ENCODE measurements around the gene SPRN.

Gene SPRN

DNA sequence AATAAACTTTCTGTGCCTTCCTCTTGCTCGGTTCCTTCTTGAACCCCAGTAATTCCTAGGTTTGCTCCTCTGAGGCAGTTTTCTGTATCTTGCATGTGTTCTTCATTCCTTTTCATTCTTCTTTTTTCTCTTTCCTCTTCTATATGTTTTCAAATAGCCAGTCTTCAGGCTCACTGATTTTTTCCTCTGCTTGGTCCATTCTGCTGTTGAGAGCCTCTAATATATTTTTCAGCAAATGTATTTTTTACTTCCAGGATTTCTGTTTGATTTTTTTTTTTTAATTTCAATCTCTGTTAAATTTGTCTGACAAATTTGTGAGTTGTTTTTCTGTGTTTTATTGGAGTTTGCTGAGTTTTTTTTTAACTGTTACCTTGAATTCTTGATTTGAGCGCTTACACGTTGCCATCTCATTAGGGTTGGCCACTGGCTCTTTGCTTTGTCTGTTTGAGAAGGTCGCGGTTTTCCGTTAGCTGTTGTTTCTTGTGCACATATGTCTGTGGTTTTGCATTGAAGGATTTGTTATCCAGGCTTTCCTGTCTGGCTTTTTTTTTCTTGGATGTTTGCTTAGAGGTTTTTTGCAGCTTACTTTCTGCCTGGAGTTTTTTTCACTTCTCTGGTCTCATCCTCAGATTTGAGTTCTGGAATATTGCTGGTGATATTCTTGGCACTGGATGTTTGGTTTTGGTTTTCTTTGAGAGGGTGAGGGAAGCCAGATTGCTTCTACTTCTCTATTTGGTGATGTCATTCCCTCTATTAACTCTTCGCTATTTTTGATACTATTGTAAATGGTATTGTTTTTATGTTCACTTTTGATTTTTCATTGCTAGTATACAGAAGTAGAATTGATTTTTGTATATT, 12.7 kb downstream of the SPRN start:
- no peak overlapping the region for H3K4me3 ChIP-seq (ENCODE audit: low read depth, low read length)

DNA sequence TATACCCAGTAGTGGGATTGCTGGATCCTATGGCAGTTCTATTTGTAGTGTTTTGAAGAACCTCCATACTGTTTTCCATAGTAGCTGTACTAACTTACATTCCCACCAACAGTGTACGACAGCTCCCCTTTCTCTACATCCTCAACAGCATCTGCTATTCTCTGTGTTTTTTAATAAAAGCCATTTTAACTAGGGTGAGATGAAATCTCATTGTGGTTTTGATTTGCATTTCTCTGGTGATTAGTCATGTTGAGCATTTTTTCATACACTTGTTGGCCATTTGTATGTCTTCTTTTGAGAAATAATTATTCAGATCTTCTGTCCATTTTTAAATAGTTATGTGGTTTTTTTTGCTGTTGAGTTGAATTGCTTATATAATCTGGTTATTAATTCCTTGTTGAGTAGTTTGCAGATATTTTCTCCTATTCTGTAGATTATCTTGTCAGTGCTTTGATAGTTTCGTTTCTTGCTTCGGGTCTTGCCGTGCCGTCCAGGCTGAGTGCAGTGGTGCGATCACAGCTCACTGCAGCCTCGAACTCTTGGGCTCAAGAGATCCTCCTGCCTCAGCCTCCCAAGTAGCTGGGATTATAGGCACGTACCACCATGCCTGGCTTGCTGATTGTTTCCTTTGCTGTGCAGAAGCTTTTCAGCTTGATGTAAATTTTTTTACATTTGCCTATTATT, 18.4 kb downstream of the SPRN start:
- Histone ChIP-seq H3K9ac (ENCODE audit: low read depth, low read length) (no peak overlapping the region), H3K36me3 (ENCODE audit: control insufficient read depth, insufficient read depth, low read length) (peaks cover 20% of the 10 kb centered on the region), H3K9me3 (ENCODE audit: control insufficient read depth, insufficient read depth, low read length) (no peaks in the 10 kb centered on the region), H3K4me3 (ENCODE audit: low read depth, low read length) (no peak overlapping the region), H3K27me3 (ENCODE audit: control insufficient read depth, insufficient read depth, low read length) (no peaks in the 10 kb centered on the region), H3K4me1 (ENCODE audit: control insufficient read depth, insufficient read depth, low read length) (no peaks in the 10 kb centered on the region)

More for the DNA sequence above, 12.7 kb downstream of the SPRN start:
- Histone ChIP-seq H3K9me3 (ENCODE audit: control insufficient read depth, insufficient read depth, low read length) (no peaks in the 10 kb centered on the region), H3K36me3 (ENCODE audit: control insufficient read depth, insufficient read depth, low read length) (no peaks in the 10 kb centered on the region), H3K27me3 (ENCODE audit: control insufficient read depth, insufficient read depth, low read length) (no peaks in the 10 kb centered on the region), H3K4me1 (ENCODE audit: control insufficient read depth, insufficient read depth, low read length) (no peaks in the 10 kb centered on the region), H3K9ac (ENCODE audit: low read depth, low read length) (no peak overlapping the region)

GRCh38 chr10:133405272-133405671, 19.2 kb downstream of the SPRN start:
- Histone ChIP-seq H3K27me3 (ENCODE audit: control insufficient read depth, insufficient read depth, low read length) (no peaks in the 10 kb centered on the region), H3K9me3 (ENCODE audit: control insufficient read depth, insufficient read depth, low read length) (no peaks in the 10 kb centered on the region), H3K4me1 (ENCODE audit: control insufficient read depth, insufficient read depth, low read length) (no peaks in the 10 kb centered on the region), H3K36me3 (ENCODE audit: control insufficient read depth, insufficient read depth, low read length) (peaks cover 20% of the 10 kb centered on the region), H3K4me3 (ENCODE audit: low read depth, low read length) (no peak overlapping the region), H3K9ac (ENCODE audit: low read depth, low read length) (no peak overlapping the region)

DNA sequence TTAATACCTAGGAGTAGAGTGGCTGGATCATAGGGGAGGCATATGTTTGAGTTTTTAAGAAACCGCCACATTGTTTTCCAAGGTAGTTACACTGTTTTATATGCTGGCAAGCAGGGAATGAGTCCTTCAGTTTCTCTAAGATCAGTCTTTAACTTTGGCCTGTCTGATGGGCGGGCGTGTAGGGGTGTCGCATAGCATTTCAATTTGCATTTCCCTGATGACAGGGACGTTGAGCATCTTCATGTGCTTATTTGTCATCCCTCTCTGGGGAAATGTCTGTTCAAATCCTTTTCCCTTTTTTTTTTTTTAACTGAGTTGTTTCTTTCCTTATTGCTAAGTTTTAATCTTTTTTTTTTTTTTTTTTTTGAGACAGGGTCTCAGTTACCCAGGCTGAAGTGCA, 20.6 kb downstream of the SPRN start:
- H3K9ac ChIP-seq (ENCODE audit: low read depth, low read length), result no peak overlapping the region
- no peaks in the 10 kb centered on the region for H3K4me1 ChIP-seq (ENCODE audit: control insufficient read depth, insufficient read depth, low read length)
- H3K9me3 ChIP-seq (ENCODE audit: control insufficient read depth, insufficient read depth, low read length), result no peaks in the 10 kb centered on the region
- H3K4me3 ChIP-seq (ENCODE audit: low read depth, low read length), result no peak overlapping the region
- H3K27me3 ChIP-seq (ENCODE audit: control insufficient read depth, insufficient read depth, low read length), result no peaks in the 10 kb centered on the region
- peaks cover 28% of the 10 kb centered on the region for H3K36me3 ChIP-seq (ENCODE audit: control insufficient read depth, insufficient read depth, low read length)

- Histone ChIP-seq H3K4me1 (ENCODE audit: control insufficient read depth, insufficient read depth, low read length) (no peaks in the 10 kb centered on the region), H3K36me3 (ENCODE audit: control insufficient read depth, insufficient read depth, low read length) (peaks cover 31% of the 10 kb centered on the region), H3K9ac (ENCODE audit: low read depth, low read length) (no peak overlapping the region), H3K4me3 (ENCODE audit: low read depth, low read length) (no peak overlapping the region), H3K9me3 (ENCODE audit: control insufficient read depth, insufficient read depth, low read length) (no peaks in the 10 kb centered on the region), H3K27me3 (ENCODE audit: control insufficient read depth, insufficient read depth, low read length) (no peaks in the 10 kb centered on the region)
Measured at GRCh38 chr10:133403359-133403758, 21.1 kb downstream of the SPRN start.

GRCh38 chr10:133401981-133402725, 22.3 kb downstream of the SPRN start:
- Histone ChIP-seq H3K4me1 (ENCODE audit: control insufficient read depth, insufficient read depth, low read length) (no peaks in the 10 kb centered on the region), H3K4me3 (ENCODE audit: low read depth, low read length) (no peak overlapping the region), H3K9me3 (ENCODE audit: control insufficient read depth, insufficient read depth, low read length) (no peaks in the 10 kb centered on the region), H3K27me3 (ENCODE audit: control insufficient read depth, insufficient read depth, low read length) (no peaks in the 10 kb centered on the region), H3K9ac (ENCODE audit: low read depth, low read length) (no peak overlapping the region), H3K36me3 (ENCODE audit: control insufficient read depth, insufficient read depth, low read length) (peaks cover 33% of the 10 kb centered on the region)

- Histone ChIP-seq H3K9me3 (ENCODE audit: control insufficient read depth, insufficient read depth, low read length) (no peaks in the 10 kb centered on the region), H3K36me3 (ENCODE audit: control insufficient read depth, insufficient read depth, low read length) (peaks cover 37% of the 10 kb centered on the region), H3K27me3 (ENCODE audit: control insufficient read depth, insufficient read depth, low read length) (no peaks in the 10 kb centered on the region), H3K9ac (ENCODE audit: low read depth, low read length) (no peak overlapping the region), H3K4me3 (ENCODE audit: low read depth, low read length) (no peak overlapping the region), H3K4me1 (ENCODE audit: control insufficient read depth, insufficient read depth, low read length) (no peaks in the 10 kb centered on the region)
Measured at GRCh38 chr10:133401500-133401899, 22.9 kb downstream of the SPRN start.

DNA sequence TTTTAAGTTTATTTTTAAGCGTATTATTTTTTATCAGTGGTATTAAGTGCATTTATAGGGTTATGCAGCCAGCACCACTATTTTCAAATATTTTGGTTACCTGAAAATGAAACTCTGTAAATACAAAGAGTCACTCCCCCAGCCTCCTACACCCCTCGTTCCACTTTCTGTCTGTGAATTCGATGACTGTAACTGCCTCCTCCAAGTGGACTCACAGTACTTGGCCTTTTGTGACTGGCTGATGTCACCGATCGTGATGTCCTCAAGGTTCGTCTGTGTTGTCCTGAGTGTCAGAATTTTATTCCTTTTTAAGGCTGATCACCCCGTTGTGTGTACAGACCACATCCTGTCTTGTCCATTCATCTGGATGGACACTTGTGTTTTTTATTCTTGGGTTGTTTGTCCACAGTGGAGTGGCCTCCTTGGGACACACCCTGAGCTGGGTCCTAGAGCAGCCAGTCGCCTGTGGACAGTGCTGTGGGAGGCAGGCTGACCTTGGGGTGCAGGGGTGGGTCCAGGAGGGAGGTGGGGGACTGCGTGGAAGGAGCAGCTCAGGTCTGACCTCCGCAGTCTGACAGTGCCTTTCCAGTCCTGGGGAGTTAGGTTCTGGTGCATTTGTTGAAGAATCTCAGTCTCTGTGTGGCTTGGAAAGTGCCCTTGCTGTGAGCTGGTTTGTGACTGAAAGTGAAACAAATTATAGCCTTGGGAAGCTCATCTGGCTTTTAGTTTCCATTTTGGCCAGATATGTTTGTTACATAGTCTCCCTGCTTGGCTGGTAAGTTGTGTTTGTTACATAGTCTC, 23.6 kb downstream of the SPRN start:
- Histone ChIP-seq H3K4me3 (ENCODE audit: low read depth, low read length) (no peak overlapping the region), H3K27me3 (ENCODE audit: control insufficient read depth, insufficient read depth, low read length) (no peaks in the 10 kb centered on the region), H3K36me3 (ENCODE audit: control insufficient read depth, insufficient read depth, low read length) (peaks cover 44% of the 10 kb centered on the region)

GRCh38 chr10:133399123-133399601, 25.3 kb downstream of the SPRN start:
- Histone ChIP-seq H3K27me3 (ENCODE audit: control insufficient read depth, insufficient read depth, low read length) (no peaks in the 10 kb centered on the region), H3K4me3 (ENCODE audit: low read depth, low read length) (no peak overlapping the region), H3K9ac (ENCODE audit: low read depth, low read length) (no peak overlapping the region), H3K4me1 (ENCODE audit: control insufficient read depth, insufficient read depth, low read length) (no peaks in the 10 kb centered on the region), H3K36me3 (ENCODE audit: control insufficient read depth, insufficient read depth, low read length) (peaks cover 46% of the 10 kb centered on the region), H3K9me3 (ENCODE audit: control insufficient read depth, insufficient read depth, low read length) (no peaks in the 10 kb centered on the region)

More for the DNA sequence above, 23.6 kb downstream of the SPRN start:
- Histone ChIP-seq H3K9me3 (ENCODE audit: control insufficient read depth, insufficient read depth, low read length) (no peaks in the 10 kb centered on the region), H3K4me1 (ENCODE audit: control insufficient read depth, insufficient read depth, low read length) (no peaks in the 10 kb centered on the region), H3K9ac (ENCODE audit: low read depth, low read length) (no peak overlapping the region)

- Histone ChIP-seq H3K9me3 (ENCODE audit: control insufficient read depth, insufficient read depth, low read length) (no peaks in the 10 kb centered on the region), H3K4me1 (ENCODE audit: control insufficient read depth, insufficient read depth, low read length) (no peaks in the 10 kb centered on the region), H3K27me3 (ENCODE audit: control insufficient read depth, insufficient read depth, low read length) (no peaks in the 10 kb centered on the region), H3K36me3 (ENCODE audit: control insufficient read depth, insufficient read depth, low read length) (peaks cover 41% of the 10 kb centered on the region), H3K9ac (ENCODE audit: low read depth, low read length) (no peak overlapping the region), H3K4me3 (ENCODE audit: low read depth, low read length) (no peak overlapping the region)
Measured at GRCh38 chr10:133397938-133398337, 26.5 kb downstream of the SPRN start.

DNA sequence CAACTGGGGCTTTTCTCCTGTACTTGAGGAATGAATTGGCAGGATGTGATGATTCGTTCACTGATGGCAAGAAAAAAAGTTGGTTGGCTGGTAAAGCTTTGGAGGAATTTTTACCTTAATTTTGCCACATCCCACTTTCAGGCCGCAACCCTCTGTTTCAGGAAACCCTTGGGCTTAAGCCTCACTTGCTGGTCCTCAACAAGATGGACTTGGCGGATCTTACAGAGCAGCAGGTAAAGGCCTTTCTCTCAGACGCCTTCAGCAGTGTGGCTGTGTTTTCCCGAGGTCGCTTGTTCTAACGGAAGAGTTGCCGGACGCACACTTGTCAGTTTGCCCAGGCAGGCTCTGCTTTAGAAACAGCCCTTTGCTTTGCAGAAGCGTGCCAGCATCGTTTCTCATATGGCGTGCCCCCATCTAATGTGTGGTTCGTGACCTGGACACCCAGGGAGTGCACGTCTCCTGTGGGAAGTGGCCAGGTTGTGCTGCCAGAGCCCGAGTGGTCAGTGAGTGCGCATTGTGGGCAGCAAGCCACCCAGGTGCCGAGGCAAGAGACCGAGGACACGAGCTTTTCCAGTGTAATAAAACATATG, 28.3 kb downstream of the SPRN start:
- Histone ChIP-seq H3K9me3 (ENCODE audit: control insufficient read depth, insufficient read depth, low read length) (no peaks in the 10 kb centered on the region), H3K27me3 (ENCODE audit: control insufficient read depth, insufficient read depth, low read length) (no peaks in the 10 kb centered on the region), H3K36me3 (ENCODE audit: control insufficient read depth, insufficient read depth, low read length) (peaks cover 26% of the 10 kb centered on the region), H3K4me3 (ENCODE audit: low read depth, low read length) (no peak overlapping the region), H3K9ac (ENCODE audit: low read depth, low read length) (no peak overlapping the region), H3K4me1 (ENCODE audit: control insufficient read depth, insufficient read depth, low read length) (no peaks in the 10 kb centered on the region)
